T follicular helper cell (primary cell): Measurements from ENCODE around the gene SGPL1.
"Not testable (repeated sequence)": the region's sequence is repeated elsewhere in the genome, so short reads cannot be mapped to it uniquely, and the experiment has no call there.

Experiments
- DNase-seq: peaks from one replicate; pipeline ENCODE4 v3.0.0-alpha.2; 2020; ENCODE audit warnings: low read depth

Gene SGPL1

GRCh38 chr10:70906031-70906783 is 90.5 kb downstream of the SGPL1 start:
- no peak for DNase-seq

DNA sequence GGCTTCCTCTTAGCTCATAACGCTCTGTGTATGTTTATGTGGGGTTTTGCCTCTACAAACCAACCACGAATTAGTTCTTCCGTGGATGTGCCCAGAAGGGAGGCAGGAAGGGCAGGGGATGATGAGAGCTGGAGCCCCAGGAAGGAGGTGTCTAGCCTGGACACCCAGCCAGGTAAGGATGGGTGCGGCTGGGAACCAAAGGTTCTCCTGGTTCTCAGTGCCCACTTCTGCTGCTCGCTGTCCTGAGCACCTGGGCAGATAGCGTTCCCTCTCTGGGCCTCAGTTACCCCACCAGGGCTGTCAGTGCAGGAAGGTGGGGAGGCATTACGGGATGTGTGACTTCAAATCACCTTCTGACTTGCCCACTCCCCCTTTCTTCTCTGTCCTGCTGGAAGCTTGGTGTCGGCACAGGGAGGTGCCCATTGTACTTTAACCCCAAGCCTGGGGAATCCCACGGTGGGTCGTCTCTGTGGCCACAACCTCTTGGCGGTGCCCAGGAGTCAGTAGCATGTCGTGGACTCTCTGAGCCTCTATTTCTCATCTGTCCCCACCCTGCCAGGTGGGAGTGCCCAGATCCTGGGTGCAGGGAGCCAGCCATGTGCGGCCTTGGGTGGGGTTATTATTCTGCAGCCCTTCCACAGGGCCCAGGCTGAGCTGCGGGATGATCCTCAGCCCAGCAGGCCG is 91.3 kb downstream of the SGPL1 start:
- no peak for DNase-seq

GRCh38 chr10:70907637-70908405 is 92.1 kb downstream of the SGPL1 start:
- DNase-seq = no peak

GRCh38 chr10:70908406-70909296 is 92.9 kb downstream of the SGPL1 start:
- DNase-seq = no peak

DNA sequence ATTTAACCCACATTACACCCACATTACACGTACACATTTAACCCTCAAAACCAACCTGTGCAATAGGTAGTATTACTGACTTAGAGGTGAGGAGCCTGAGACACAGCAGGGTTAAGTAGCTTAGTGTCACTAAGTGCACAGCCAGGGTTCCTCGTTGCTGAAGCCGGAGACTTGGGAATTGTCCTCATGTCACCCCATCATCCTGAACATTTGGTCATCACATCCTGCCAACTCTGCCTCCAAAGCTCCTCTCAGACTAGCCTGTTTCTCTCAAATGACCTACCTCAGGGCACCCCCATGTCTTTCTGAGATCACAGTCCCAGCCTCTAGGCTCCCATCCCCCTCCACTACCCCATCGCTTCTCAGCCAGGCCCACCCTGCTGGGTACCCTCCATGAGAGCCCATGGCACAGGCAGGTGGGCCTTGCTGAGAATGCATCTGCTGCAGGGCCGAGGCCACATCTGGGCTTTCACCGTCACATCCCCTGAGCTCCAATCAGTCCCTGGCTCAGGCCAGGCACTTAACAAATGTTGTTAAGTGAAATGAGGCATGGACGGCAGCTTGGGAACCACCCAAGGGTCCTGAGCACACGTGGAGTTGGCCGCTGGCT is 93.7 kb downstream of the SGPL1 start:
- no peak for DNase-seq

DNA sequence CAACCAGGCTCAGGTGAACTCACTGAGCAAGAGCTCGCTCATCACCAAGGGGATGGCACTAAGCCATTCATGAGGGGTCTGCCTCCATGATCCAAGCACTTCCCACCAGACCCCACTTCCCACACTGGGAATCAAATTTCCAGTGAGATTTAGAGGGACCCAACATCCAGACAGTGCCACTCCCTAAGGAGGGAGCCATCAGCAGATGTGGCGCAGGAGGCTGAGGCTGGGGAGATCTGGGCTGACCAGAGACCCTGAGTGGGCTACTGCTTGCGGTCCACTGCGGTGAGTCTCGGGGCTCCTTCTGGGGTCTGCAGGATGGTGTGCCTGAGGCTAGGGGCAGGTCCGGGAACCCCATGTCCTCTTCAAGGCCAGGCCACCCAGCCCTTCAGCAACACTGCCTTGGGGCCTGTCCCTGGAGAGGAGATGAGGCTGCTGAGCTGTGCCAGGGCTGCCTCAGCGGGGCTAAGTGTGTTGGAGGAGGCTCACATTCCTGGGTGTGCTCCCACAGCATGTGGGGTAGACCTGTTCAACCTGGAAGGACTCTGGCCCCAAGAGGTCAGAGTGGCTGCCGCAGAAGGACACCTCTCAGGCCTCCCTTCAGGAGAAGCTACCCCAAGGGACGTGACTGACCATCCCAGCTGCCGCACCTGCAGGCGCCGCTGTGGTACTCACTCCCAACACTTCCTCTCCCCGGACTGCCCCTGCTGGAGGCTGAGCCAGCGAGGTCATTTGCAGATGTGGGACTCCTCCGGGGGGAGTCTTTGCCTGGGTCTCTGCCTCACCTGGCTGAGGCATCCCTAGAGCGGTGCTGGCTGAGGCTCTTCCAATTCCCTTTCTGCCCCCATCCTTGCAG is 95.0 kb downstream of the SGPL1 start:
- no peak for DNase-seq

DNA sequence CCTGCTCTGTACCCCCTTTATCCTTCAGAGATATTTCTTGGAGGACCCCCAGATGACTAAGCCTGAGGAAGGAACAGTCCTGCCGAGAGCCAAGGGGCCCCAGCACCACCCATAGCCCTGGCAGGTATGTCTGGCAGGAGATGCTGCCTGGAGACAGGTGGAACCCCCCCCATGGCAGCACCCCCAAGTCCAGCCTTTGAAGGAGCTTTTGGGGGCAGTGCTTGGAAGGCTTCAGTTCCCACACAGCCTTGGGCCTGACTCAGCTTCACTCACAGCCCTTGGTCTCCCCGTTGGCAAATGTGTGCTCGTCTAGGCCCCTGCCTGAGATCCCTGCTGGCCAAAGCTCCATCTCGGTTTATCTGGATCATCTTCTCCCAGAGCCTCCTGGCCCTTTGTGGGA is 95.6 kb downstream of the SGPL1 start:
- no peak for DNase-seq

DNA sequence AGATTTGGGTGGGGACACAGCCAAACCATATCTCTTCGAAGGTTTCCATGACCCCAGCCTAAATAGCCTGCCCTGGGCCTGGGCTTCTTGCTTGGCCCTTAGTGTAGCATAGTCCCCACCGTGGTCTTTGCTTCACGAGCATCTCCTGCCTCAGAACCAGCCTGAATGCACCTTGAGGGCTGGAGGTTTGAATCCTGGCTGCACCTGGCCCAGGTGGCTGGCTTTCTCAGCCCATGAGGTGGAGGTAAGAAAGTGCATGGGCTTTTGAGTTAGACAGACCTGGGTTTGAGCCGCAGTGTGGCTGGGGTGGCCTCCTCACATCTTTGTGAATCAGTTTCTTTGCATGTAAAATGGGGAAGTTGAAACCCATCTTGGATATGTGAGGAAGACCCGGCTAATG is 96.8 kb downstream of the SGPL1 start:
- DNase-seq = no peak

- no peak for DNase-seq
Observed at GRCh38 chr10:70913191-70913892, 97.6 kb downstream of the SGPL1 start.

- DNase-seq = no peak
Observed at GRCh38 chr10:70913893-70914240, 98.1 kb downstream of the SGPL1 start.

- no peak for DNase-seq
Observed at GRCh38 chr10:70914316-70914864, 98.6 kb downstream of the SGPL1 start.

- no peak for DNase-seq
Observed at GRCh38 chr10:70915206-70915605, 99.5 kb downstream of the SGPL1 start.

DNA sequence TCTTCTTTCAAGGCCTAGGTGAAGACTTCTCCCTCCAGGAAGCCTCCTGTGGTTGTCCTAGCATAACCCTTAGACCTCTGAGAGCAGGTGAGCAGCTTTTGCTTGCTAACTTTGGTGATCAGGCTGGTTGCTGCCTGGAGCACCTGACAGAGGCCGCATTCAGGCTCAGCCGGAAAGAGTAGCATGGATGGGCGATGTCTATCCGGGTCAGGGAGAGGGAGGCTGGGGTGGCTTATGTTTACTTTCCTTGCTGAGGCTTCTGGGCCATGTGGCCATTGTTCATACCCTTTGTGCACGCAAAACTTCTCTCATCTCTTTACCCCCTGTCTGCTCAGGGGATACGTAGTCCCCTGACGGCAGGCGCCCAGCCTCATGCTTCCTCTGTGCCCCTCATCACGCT is 100.1 kb downstream of the SGPL1 start:
- DNase-seq = no peak

GRCh38 chr10:70916241-70916640 is 100.5 kb downstream of the SGPL1 start:
- DNase-seq = no peak

DNA sequence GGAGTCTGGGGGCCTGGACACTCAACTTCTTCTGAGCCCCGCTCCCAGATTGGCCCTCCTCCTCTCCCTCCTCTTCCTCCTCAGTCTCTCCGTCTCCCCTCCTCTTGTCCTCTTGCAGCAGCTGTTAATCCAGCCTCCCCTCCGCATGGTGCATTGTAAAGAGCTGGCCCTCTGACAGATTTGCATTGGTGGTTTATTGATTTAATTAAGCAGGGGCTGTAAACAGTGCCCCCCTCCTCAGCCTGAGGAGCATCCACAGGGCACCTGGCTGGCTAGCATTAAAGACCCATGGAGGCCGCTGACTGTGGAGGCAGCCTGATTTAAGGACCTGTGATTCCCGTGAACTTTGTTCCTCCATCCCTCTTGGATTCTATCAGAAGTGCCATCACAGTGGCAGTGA is 101.5 kb downstream of the SGPL1 start:
- no peak for DNase-seq

DNA sequence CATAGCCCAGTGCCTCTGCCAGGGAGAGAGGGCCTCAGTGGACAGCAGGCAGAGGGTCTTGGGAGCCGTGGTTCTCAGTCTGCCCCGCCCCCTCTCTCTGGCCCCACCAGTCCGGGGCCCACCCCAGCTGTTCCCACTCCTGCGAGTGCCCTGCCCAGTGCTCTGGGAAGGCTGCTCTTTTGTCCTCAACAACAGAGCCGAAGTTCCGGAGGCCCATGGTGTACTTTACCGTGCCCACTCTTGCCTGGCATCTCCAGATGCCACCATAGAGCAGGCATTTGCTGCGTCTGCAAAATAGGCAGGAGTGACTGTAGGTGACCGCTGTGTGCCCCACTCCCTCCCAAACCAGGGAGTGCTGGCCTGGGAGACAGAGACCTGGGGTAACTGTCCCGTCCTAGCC is 101.9 kb downstream of the SGPL1 start:
- no peak for DNase-seq

DNA sequence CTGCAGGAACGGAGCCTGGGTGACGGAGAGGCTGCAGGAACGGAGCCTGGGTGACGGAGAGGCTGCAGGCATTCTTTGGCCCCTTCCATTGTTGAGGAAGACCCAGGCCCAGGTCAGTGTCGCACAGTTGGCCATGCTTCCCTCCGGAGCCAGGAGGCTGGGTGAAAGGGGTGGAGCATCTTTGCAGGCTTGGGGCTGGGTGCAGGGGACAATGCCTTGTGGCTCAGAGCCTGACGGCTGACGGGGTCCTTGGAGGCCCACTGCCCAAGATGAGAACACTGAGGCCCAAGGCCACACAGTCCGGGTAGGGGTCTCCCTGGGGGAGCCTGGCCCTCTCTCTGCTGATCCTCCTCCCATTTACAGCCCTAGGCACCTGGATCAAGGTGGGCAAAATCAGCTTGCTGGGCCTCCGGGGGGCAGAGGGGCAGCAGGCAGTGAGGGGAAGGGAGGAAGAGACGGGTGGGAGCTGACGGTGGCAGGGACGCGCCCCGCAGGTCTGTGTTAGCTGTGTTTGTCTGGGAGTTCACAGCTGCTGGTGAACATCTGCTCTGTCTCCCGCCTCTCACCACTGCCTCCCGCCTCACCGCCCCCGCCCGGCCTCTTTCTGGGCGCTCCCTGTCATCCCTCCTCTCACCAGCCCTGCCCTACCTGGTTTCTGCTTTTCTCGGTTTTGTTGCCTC is 103.2 kb downstream of the SGPL1 start:
- no peak for DNase-seq

DNA sequence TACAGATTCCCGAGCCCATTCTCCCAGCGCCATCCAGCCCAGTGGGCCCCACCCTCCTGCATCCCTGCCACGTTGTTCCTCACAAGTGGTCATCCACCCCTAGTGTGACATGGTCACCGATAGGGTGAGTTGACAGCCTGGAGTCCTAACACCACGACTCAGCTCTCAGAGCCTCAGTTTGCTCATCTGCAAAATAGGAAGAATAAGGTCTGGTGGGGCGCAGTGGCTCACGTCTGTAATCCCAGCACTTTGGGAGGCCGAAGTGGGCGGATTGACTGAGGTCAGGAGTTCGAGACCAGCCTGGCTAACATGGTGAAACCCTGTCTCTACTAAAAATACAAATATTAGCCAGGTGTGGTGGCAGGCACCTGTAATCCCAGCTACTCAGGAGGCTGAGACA is 104.2 kb downstream of the SGPL1 start:
- not testable (repeated sequence) for DNase-seq

- no peak for DNase-seq
Observed at GRCh38 chr10:70920519-70920918, 104.8 kb downstream of the SGPL1 start.
